Neural cell (in vitro differentiated cells): ENCODE results near the gene NDUFS3. TPM values are rescaled to one million over a fixed set of nuclear protein-coding genes. Genes with fewer than 3 reads are reported as not detected.

Experiments used
- H2AFZ ChIP-seq: fragments of 200-600, 300-800 bp; sonication (generic), shearing (Covaris generic); 2 replicates; pipeline ENCODE4 v1.6.0; 2014; ENCODE audit warnings: low read depth, mild to moderate bottlenecking, antibody characterized with exemption, low read length, moderate library complexity
- H3F3A ChIP-seq: fragments of 200-600 bp; shearing (Covaris generic); 2 replicates; pipeline ENCODE4 v1.6.1; 2016; ENCODE audit warnings: mild to moderate bottlenecking, moderate library complexity, mixed read lengths, antibody characterized with exemption, low read length; ENCODE audit not compliant: insufficient read depth, poor library complexity, severe bottlenecking
- H3K27ac ChIP-seq: fragments of 200-600, 300-800 bp; sonication (generic), shearing (Covaris generic); 2 replicates; pipeline ENCODE4 v1.5.1; 2014; ENCODE audit warnings: mild to moderate bottlenecking, low read length, moderate library complexity
- H3K27me3 ChIP-seq: fragments of 300-800, 200-600 bp; sonication (generic), shearing (Covaris generic); 2 replicates; pipeline ENCODE4 v1.6.0; 2014; ENCODE audit warnings: mild to moderate bottlenecking, low read depth, low read length, moderate library complexity; ENCODE audit not compliant: insufficient read depth
- H3K36me3 ChIP-seq: fragments of 300-800, 200-600 bp; sonication (generic), shearing (Covaris generic); 2 replicates; pipeline ENCODE4 v1.5.1; 2014; ENCODE audit warnings: mild to moderate bottlenecking, antibody characterized with exemption, low read length, moderate library complexity; ENCODE audit not compliant: insufficient read depth
- H3K4me2 ChIP-seq: fragments of 300-800, 200-600 bp; sonication (generic), shearing (Covaris generic); 2 replicates; pipeline ENCODE4 v1.6.0; 2014; ENCODE audit warnings: mild to moderate bottlenecking, low read length
- H3K4me3 ChIP-seq: fragments of 300-800, 200-600 bp; sonication (generic), shearing (Covaris generic); 2 replicates; pipeline ENCODE4 v1.5.1; 2014; ENCODE audit warnings: mild to moderate bottlenecking, low read length, moderate library complexity
- H3K79me2 ChIP-seq: fragments of 200-600 bp; shearing (Covaris generic); replicated peaks from 2 replicates; pipeline ENCODE4 v1.6.0; 2014; ENCODE audit warnings: mild to moderate bottlenecking, low read length, moderate library complexity; ENCODE audit not compliant: insufficient read depth
- H3K9ac ChIP-seq: fragments of 300-800, 200-600 bp; sonication (generic), shearing (Covaris generic); 2 replicates; pipeline ENCODE4 v1.6.1; 2016; ENCODE audit warnings: mild to moderate bottlenecking, low read length, mixed read lengths
- H3K9me2 ChIP-seq: fragments of 200-600 bp; shearing (Covaris generic); 2 replicates; pipeline ENCODE4 v1.6.1; 2016; ENCODE audit warnings: mild to moderate bottlenecking, low read length, mixed read lengths; ENCODE audit not compliant: insufficient read depth
- H3K9me3 ChIP-seq: fragments of 200-600, 300-800 bp; sonication (generic), shearing (Covaris generic); 2 replicates; pipeline ENCODE4 v1.6.1; 2016; ENCODE audit warnings: mild to moderate bottlenecking, mixed run types, low read length, moderate library complexity, mixed read lengths
- H4K20me1 ChIP-seq: fragments of 200-600 bp; shearing (Covaris generic); 2 replicates; pipeline ENCODE4 v1.6.1; 2016; ENCODE audit warnings: mild to moderate bottlenecking, mixed run types; ENCODE audit not compliant: insufficient read depth
- CTCF ChIP-seq: fragments of 450-650 bp; IDR thresholded peaks from 2 replicates; pipeline ENCODE4 v1.5.1; 2014; ENCODE audit warnings: antibody characterized with exemption, mild to moderate bottlenecking, moderate library complexity; ENCODE audit not compliant: poor library complexity, severe bottlenecking
- EP300 ChIP-seq: fragments of 450-650 bp; conservative IDR thresholded peaks from 2 replicates; pipeline ENCODE4 v1.6.1; 2014; ENCODE audit warnings: antibody characterized with exemption, mild to moderate bottlenecking, moderate library complexity; ENCODE audit not compliant: poor library complexity, severe bottlenecking
- EZH2 ChIP-seq: fragments of 200-600, 300-800 bp; shearing (Covaris generic), sonication (generic); IDR thresholded peaks from 2 replicates; pipeline ENCODE4 v1.6.1; 2014; ENCODE audit warnings: antibody characterized with exemption, low read length, borderline replicate concordance, mild to moderate bottlenecking; ENCODE audit not compliant: insufficient read depth, poor library complexity, severe bottlenecking
- MXI1 ChIP-seq: fragments of 450-650 bp; conservative IDR thresholded peaks from 2 replicates; pipeline ENCODE4 v1.6.1; 2014; ENCODE audit warnings: antibody characterized with exemption, mild to moderate bottlenecking; ENCODE audit not compliant: poor library complexity, severe bottlenecking
- POLR2AphosphoS5 ChIP-seq: IDR thresholded peaks from 2 replicates; pipeline ENCODE4 v1.6.1; 2012
- RAD21 ChIP-seq: fragments of 450-650 bp; conservative IDR thresholded peaks from 2 replicates; pipeline ENCODE4 v1.6.1; 2014; ENCODE audit warnings: antibody characterized with exemption, mild to moderate bottlenecking, moderate library complexity
- REST ChIP-seq: IDR thresholded peaks from 2 replicates; pipeline ENCODE4 v1.6.1; 2012; ENCODE audit warnings: borderline replicate concordance
- SMC3 ChIP-seq: fragments of 450-650 bp; conservative IDR thresholded peaks from 2 replicates; pipeline ENCODE4 v1.6.1; 2014; ENCODE audit warnings: antibody characterized with exemption, mild to moderate bottlenecking, moderate library complexity; ENCODE audit not compliant: poor library complexity
- TAF1 ChIP-seq: IDR thresholded peaks from 2 replicates; pipeline ENCODE4 v1.6.1; 2012; ENCODE audit warnings: low read depth
- polyA plus RNA-seq: library from polyadenylated mRNA; depleted of rRNA; stranded (reverse); fragments of >200 nt; gene quantifications from 2 replicates; pipeline ENCODE4 v1.2.3, GENCODE V29; 2014

NDUFS3 gene
- polyA plus RNA-seq, 1 donor from 2014 or later, result 186 TPM

GRCh38 chr11:47566149-47566698 is 12.7 kb upstream of the NDUFS3 start:
- no peaks in the 10 kb centered on the region for H3F3A ChIP-seq
- no peak for TF ChIP-seq POLR2AphosphoS5
- TF ChIP-seq MXI1, result no peak
- no peak for TF ChIP-seq SMC3
- TF ChIP-seq REST, result no peak
- TF ChIP-seq TAF1, result no peak
- TF ChIP-seq RAD21, result no peak
- no peak for TF ChIP-seq EZH2
- H3K27me3 ChIP-seq, result peaks cover 16% of the 10 kb centered on the region
- H3K4me2 ChIP-seq, result no peak overlapping the region
- H3K27ac ChIP-seq, result no peak overlapping the region
- H3K79me2 ChIP-seq, result no peaks in the 10 kb centered on the region
- H3K9me2 ChIP-seq, result no peaks in the 10 kb centered on the region
- no peak overlapping the region for H2AFZ ChIP-seq
- no peaks in the 10 kb centered on the region for H4K20me1 ChIP-seq
- H3K4me3 ChIP-seq, result no peak overlapping the region
- no peak overlapping the region for H3K9ac ChIP-seq
- H3K9me3 ChIP-seq, result no peaks in the 10 kb centered on the region
- H3K36me3 ChIP-seq, result no peaks in the 10 kb centered on the region

GRCh38 chr11:47569646-47570045 is 9.2 kb upstream of the NDUFS3 start:
- no peaks in the 10 kb centered on the region for H3K9me3 ChIP-seq
- H3K27me3 ChIP-seq, result peaks cover 15% of the 10 kb centered on the region

More at GRCh38 chr11:47569646-47570045, 9.2 kb upstream of the NDUFS3 start:
- Histone ChIP-seq H3F3A (no peaks in the 10 kb centered on the region), H4K20me1 (no peaks in the 10 kb centered on the region), H3K9me2 (no peaks in the 10 kb centered on the region), H3K4me2 (no peak overlapping the region), H3K36me3 (no peaks in the 10 kb centered on the region), H3K4me3 (no peak overlapping the region), H2AFZ (no peak overlapping the region), H3K79me2 (no peaks in the 10 kb centered on the region), H3K27ac (no peak overlapping the region), H3K9ac (no peak overlapping the region)
- TF ChIP-seq MXI1 (no peak), EZH2 (no peak), TAF1 (no peak), CTCF (no peak), REST (no peak), SMC3 (no peak), RAD21 (no peak), EP300 (no peak), POLR2AphosphoS5 (no peak)
